HG03469 (cell line): ENCODE measurements around the gene PGGT1B.
A peak's percentile ranks its signal among the peaks of the same experiment; 100 is the strongest.
"Not testable (repeated sequence)": the region's sequence is repeated elsewhere in the genome, so short reads cannot be mapped to it uniquely, and the experiment has no call there.

Source experiments
- ATAC-seq: cut with Tn5 transposase; IDR thresholded peaks from one replicate; pipeline ENCODE4 v1.9.1; 2021; ENCODE audit warnings: mild to moderate bottlenecking, moderate library complexity, moderate number of reproducible peaks; ENCODE audit not compliant: unreplicated experiment

The PGGT1B gene

GRCh38 chr5:115260248-115260647 is 2.4 kb downstream of the PGGT1B start:
- ATAC-seq, result no peak

- no peak for ATAC-seq
Measured at GRCh38 chr5:115257981-115258380, 4.7 kb downstream of the PGGT1B start.

DNA sequence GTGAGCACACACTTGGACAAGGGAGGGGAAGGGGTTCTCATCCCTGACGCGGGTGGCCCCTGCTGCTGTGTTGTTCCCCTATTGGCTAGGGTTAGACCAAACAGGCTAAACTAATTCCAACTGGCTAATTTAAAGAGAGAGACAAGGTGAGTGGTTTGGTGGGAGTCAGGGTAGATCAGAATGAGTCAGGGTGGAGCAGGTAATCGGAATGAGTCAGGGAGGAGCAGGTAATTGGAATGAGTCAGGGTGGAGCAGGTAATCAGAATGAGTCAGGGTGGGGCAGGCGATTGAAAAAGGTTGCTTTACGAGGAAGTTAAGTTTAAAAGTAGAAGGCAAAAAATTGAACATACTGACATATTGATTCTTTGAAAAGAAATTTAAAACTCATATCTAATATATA is 13.3 kb downstream of the PGGT1B start:
- not testable (repeated sequence) for ATAC-seq

DNA sequence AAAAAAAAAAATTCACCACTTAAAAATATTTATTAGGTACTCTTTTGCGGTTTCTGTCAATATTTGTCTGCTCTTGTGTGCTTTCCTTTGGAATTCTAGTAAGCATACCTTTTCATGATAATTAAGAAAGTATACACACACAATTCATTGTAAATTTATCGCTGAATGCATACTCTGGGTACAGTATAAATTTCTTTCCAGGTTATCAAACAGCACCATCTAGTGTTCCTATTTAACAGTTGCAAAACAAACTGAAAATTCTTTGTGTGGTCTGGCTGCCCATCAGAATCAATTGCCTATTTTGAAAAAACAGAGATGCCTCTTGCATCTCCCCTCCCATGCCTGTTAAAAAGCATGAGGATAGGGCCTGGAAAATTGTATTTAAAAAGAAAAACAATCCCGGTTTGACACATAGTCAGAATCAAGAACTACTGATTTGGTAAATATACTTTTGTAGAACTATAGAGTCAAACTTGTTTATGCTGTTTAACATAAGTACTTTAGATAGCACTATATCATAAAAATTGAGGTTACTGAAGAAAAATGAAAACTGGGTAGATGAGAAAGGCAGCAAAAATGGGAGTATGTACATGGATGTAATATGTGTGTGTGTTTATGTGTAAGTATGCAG is 16.2 kb downstream of the PGGT1B start:
- ATAC-seq, result peak; percentile 51

DNA sequence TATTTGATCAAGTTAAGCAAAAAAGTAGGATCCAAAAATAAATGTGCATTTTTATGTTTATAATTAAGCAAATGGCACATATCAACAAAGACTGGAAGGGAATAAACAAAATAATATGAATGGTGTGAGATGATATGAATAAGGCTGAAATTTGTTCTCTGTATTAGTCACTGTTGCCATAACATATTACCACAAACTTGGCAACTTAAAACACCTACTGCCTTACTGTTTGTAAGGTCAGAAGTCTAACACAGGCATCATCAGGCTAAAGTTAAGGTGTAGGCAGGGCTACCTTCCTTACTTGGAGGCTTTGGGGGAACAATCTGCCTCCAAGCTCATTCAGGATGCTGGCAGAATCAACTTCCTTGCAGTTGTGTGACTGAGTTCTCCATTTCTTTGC is 19.3 kb downstream of the PGGT1B start:
- ATAC-seq, result peak; percentile 77

DNA sequence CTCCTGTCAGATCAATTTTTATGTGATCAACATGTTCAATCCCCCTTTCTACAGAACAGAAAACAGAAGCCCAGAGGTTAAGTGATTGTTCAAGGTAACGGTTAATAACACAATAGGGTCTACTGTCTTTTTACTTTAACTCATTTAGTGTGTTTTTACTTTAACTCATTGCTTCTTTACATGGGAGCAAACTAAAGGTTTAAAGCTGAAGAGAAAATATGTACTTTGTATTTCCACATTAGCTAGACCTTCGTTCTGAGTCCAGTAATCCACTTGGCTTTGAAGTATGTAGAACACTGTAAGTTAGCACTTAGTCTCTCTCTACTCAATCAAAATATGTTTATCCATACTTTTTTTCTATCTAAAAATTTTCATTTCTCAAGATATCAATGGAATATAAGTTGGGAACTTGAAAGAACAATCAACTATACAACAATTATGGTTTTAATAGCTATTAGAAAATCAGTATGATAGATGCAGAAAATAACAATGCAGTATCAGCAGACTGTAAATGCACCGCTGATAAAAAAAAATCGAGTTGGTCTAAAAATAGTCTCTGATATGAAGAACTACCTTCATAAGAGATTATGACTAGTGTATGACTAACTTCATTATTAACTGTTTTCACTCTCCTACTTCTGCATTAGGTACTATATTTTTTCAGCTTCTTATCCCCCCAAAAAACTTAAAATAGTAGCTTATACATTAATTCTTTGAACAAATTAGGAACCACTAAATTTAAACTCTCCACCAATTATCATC is 20.6 kb downstream of the PGGT1B start:
- no peak for ATAC-seq

- no peak for ATAC-seq
Measured at GRCh38 chr5:115237066-115237465, 25.6 kb downstream of the PGGT1B start.

DNA sequence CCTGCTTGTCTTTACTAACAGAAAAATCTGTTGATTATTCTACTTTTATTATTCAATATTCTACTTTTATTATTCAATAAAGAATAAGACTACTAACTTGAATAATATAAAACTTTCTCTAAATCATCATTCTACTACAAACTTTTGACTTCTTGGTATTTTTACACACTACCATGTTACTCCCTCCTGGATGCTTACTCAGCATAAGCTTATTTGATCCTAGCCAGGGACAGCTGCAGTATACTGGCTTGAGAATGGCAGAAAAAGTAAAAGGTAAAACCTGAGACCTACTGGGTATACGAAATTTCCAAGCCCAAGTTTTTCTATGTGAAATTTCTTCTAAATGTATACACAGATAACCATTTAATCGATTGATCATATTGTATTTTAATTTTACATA is 26.1 kb downstream of the PGGT1B start:
- ATAC-seq, result no peak

DNA sequence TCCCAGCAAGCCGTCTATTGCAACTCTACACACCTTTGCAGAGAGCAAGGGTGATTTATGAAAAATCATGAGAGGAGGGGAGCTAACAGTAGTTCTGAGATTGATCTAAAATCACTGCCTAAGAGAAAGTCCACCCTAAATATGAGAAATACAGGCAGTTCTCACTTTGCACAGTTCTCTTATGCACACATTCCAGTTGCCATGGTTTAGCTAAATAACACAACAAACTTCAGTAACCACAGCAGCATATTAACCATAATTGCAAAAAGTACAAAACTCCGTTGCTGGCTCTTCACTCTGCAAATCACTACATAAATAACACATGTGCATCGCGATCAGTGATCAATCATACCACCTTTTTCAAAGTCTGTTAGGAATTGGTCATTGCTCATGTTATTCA is 31.1 kb downstream of the PGGT1B start:
- no peak for ATAC-seq

GRCh38 chr5:115229606-115230005 is 33.1 kb downstream of the PGGT1B start:
- ATAC-seq, result no peak

DNA sequence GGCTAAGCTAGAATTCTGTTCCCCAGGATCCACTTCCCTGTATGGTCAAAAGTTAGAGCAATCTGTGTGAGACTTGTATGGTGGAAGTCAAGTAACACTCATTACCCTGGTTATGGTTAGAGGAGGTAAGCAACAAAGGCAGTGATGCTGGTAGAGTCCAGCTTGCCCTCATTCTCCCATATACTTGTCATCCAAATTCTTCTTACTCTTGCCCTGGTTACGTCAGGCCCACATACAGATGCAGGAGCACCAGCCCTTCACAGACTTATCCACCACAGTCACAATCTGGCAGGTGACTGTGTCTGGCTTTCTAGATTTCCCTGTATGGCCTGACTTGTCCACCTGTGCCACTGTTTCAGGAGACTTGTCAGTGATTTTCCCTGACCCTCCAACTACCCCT is 35.4 kb downstream of the PGGT1B start:
- ATAC-seq, result no peak

GRCh38 chr5:115214541-115214940 is 48.1 kb downstream of the PGGT1B start:
- ATAC-seq, result no peak

- peak; percentile 99 for ATAC-seq
Measured at GRCh38 chr5:115209279-115209678, 53.4 kb downstream of the PGGT1B start.

- ATAC-seq, result no peak
Measured at GRCh38 chr5:115202952-115203351, 59.7 kb downstream of the PGGT1B start.

DNA sequence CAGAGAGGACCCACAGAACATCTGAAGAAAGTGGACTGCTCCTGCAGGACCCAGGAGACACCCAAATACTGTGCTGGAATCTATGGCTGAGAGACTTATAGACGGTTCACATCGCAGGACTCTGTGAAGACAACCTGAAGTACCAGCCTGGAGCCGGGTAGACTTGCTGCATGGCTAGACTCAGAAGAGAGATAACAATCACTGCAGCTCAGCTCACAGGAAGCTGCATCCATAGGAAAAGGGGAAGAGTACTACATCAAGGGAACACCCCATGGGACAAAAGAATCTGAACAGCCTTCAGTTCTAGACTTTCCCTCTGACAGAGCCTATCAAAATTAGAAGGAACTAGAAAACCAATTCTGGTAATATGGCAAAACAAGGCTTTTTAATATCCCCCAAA is 66.5 kb downstream of the PGGT1B start:
- no peak for ATAC-seq

GRCh38 chr5:115194676-115195075 is 68.0 kb downstream of the PGGT1B start:
- no peak for ATAC-seq

GRCh38 chr5:115193295-115193694 is 69.4 kb downstream of the PGGT1B start:
- ATAC-seq, result no peak

DNA sequence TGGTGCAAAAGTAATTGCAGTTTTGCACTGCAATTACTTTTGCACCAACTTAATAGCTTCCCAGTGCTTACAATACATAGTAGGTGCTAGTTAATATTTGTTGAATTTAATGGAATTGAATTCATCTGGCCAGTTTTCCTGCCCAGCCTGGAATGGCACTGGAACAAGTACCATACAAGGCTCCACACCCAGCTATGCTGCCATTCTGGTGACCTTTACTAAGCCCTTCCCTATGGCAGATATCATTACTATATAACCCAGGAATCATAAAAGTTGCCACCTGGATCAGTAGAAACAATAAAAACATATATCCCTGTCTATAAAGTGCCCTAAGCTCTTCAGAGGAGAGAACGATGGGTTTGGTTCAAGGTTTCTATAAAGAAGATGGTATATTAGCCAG is 70.6 kb downstream of the PGGT1B start:
- no peak for ATAC-seq

DNA sequence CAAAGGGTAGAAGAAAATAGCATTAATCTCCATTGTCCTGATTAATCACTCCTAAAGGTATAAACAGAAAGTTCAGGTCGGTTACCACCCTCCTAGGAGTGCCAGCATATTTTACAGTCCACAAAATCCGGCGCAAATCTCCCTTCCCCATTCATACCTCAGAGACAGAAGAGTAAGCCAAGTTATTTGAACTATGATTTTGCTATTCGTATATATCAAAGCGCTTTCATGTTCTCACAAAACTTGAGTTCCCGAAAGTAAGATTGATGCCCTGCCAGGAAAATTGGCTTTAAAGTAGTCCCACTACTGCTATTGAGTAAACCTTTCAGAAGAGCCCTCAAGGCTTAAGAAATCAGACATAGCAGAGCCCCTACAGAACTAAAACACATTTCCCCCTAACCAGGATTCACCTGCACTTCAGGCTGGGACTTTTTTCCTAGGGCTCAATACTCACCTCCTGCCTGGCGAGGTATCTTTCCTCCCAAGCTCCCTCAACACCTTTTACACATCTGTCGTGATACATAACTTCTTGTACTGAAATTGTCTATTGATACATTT is 71.1 kb downstream of the PGGT1B start:
- ATAC-seq, result no peak

GRCh38 chr5:115190388-115190787 is 72.3 kb downstream of the PGGT1B start:
- ATAC-seq, result no peak

- no peak for ATAC-seq
Measured at GRCh38 chr5:115189866-115190265, 72.8 kb downstream of the PGGT1B start.

GRCh38 chr5:115186794-115187193 is 75.9 kb downstream of the PGGT1B start:
- no peak for ATAC-seq
